Endothelial cell of umbilical vein (primary cell): ENCODE results near the gene PI4KA. TPM values are rescaled to one million over a fixed set of nuclear protein-coding genes. Genes with fewer than 3 reads are reported as not detected.

Experiments used
- BruUV-seq: library from RNA; stranded (reverse); fragments of 400-500 nt; replicated peaks from 2 replicates; lab custom pipeline; 2021; lab: Mats Ljungman, UMichigan
- CTCF ChIA-PET: fragments of 300-600, 350-600 bp; sonication (Branson Sonifier 250); formaldehyde crosslinking; loops from one replicate; lab custom pipeline; 2021; ENCODE audit warnings: antibody characterized with exemption, inconsistent platforms; lab: Charles Lee
- POLR2A ChIA-PET: fragments of 300-600, 350-600 bp; sonication (Branson Sonifier 250); formaldehyde crosslinking; loops from one replicate; lab custom pipeline; 2021; ENCODE audit warnings: antibody characterized with exemption, inconsistent platforms; lab: Charles Lee
- DNase-seq: peaks from one replicate; pipeline ENCODE4 v3.0.0-alpha.2; 2011; ENCODE audit warnings: low read depth, low spot score
- FAIRE-seq: peaks from 2 replicates; lab custom pipeline; 2011; peaks lifted over from hg19 to GRCh38; lab: Jason Lieb, UNC
- H2AFZ ChIP-seq: 2 replicates; pipeline ENCODE4 v1.6.0; 2012; ENCODE audit warnings: low read depth, low read length, control low read depth, inconsistent platforms
- H3K27ac ChIP-seq: 2 replicates; pipeline ENCODE4 v1.5.1; 2011; ENCODE audit warnings: low read depth, mild to moderate bottlenecking, control low read depth, low read length, moderate library complexity; ENCODE audit not compliant: insufficient read depth
- H3K27me3 ChIP-seq, 2 experiments: 2 replicates each; pipeline versions ENCODE4 v1.6.0 to v1.6.1; 2011; ENCODE audit warnings: low read length in 2 of 2, mixed read lengths in 1 of 2; ENCODE audit not compliant: control insufficient read depth in 2 of 2, insufficient read depth in 2 of 2
- H3K36me3 ChIP-seq, 2 experiments: 2 replicates in 1 of 2; 3 replicates in 1 of 2; pipeline ENCODE4 v1.5.1; 2011; ENCODE audit warnings: low read length in 2 of 2, mild to moderate bottlenecking in 1 of 2, moderate library complexity in 1 of 2; ENCODE audit not compliant: control insufficient read depth in 2 of 2, insufficient read depth in 2 of 2; ENCODE audit errors: extremely low read depth in 1 of 2
- H3K4me1 ChIP-seq: 3 replicates; pipeline ENCODE4 v1.5.1; 2011; ENCODE audit warnings: mild to moderate bottlenecking, low read length; ENCODE audit not compliant: control insufficient read depth, insufficient read depth; ENCODE audit errors: extremely low read depth
- H3K4me2 ChIP-seq: 2 replicates; pipeline ENCODE4 v1.6.1; 2011; ENCODE audit warnings: low read length, control low read depth, mixed read lengths; ENCODE audit not compliant: insufficient read depth
- H3K4me3 ChIP-seq, 3 experiments: fragments of 200-600 bp in 1 of 3; sonication (generic), shearing (Covaris generic) in 1 of 3; replicated peaks in 1 of 3; 2 replicates each; pipeline ENCODE4 v1.5.1; 2011 to 2016; ENCODE audit warnings: control low read depth in 3 of 3, low read length in 3 of 3, mild to moderate bottlenecking in 2 of 3, inconsistent platforms in 1 of 3, low read depth in 1 of 3, moderate library complexity in 1 of 3; ENCODE audit not compliant: insufficient read depth in 1 of 3
- H3K79me2 ChIP-seq: 2 replicates; pipeline ENCODE4 v1.6.0; 2012; ENCODE audit warnings: low read length, inconsistent platforms; ENCODE audit not compliant: control insufficient read depth, insufficient read depth
- H3K9ac ChIP-seq: replicated peaks from 2 replicates; pipeline ENCODE3; 2011; ENCODE audit warnings: low read length, control low read depth; ENCODE audit not compliant: insufficient read depth; ENCODE audit errors: extremely low read depth
- H3K9me1 ChIP-seq: replicated peaks from 3 replicates; pipeline ENCODE4 v1.6.0; 2011; ENCODE audit warnings: mild to moderate bottlenecking, low read length; ENCODE audit not compliant: control insufficient read depth, insufficient read depth; ENCODE audit errors: extremely low read depth
- H3K9me3 ChIP-seq: replicated peaks from 2 replicates; pipeline ENCODE4 v1.5.1; 2012; ENCODE audit warnings: low read length, inconsistent platforms; ENCODE audit not compliant: control insufficient read depth, insufficient read depth
- H4K20me1 ChIP-seq: replicated peaks from 2 replicates; pipeline ENCODE3; 2011; ENCODE audit warnings: mild to moderate bottlenecking, low read length; ENCODE audit not compliant: control insufficient read depth, insufficient read depth; ENCODE audit errors: extremely low read depth
- CTCF ChIP-seq, 2 donors: IDR thresholded peaks; 1 replicate in 1 of 2; 2 replicates in 1 of 2; pipeline ENCODE4 v1.5.1; 2011; ENCODE audit warnings: low read length in 2 of 2, mild to moderate bottlenecking in 2 of 2, moderate library complexity in 2 of 2, control low read depth in 1 of 2, inconsistent platforms in 1 of 2, low read depth in 1 of 2; ENCODE audit not compliant: insufficient read depth in 1 of 2; ENCODE audit errors: extremely low read depth in 1 of 2
- EZH2 ChIP-seq: IDR thresholded peaks from 2 replicates; pipeline ENCODE4 v1.6.1; 2012; ENCODE audit warnings: borderline replicate concordance, low read depth, mild to moderate bottlenecking, moderate library complexity, low read length, inconsistent platforms; ENCODE audit not compliant: severe bottlenecking
- FOS ChIP-seq: IDR thresholded peaks from 2 replicates; pipeline ENCODE4 v1.6.1; 2011; ENCODE audit warnings: mild to moderate bottlenecking, low read length, moderate library complexity, borderline replicate concordance; ENCODE audit not compliant: insufficient read depth
- GATA2 ChIP-seq: IDR thresholded peaks from 2 replicates; pipeline ENCODE4 v1.7.0; 2011; ENCODE audit warnings: low read depth, mild to moderate bottlenecking, moderate library complexity, mixed read lengths, low read length; ENCODE audit not compliant: insufficient read length, insufficient read depth
- JUN ChIP-seq: IDR thresholded peaks from 2 replicates; pipeline ENCODE4 v1.6.1; 2011; ENCODE audit warnings: borderline replicate concordance, low read depth; ENCODE audit not compliant: insufficient read length, insufficient read depth
- MAX ChIP-seq: IDR thresholded peaks from 2 replicates; pipeline ENCODE4 v1.6.1; 2011; ENCODE audit not compliant: insufficient read depth, insufficient read length
- MYC ChIP-seq: IDR thresholded peaks from one replicate; pipeline ENCODE4 v1.6.1; 2011; ENCODE audit warnings: mild to moderate bottlenecking, low read depth, low read length
- POLR2A ChIP-seq: IDR thresholded peaks from 2 replicates; pipeline ENCODE4 v1.6.1; 2012; ENCODE audit warnings: low read depth, mild to moderate bottlenecking, control low read depth, low read length
- POLR2AphosphoS5 ChIP-seq: IDR thresholded peaks from 2 replicates; pipeline ENCODE4 v1.6.1; 2012; ENCODE audit warnings: low read depth, mild to moderate bottlenecking, control low read depth, low read length, moderate library complexity; ENCODE audit not compliant: insufficient read depth
- dilution Hi-C: fragments of 300-500 bp; cut with MboI; formaldehyde crosslinking; loops from one replicate; pipeline ENCODE4 v1.15.0; 2019; ENCODE audit warnings: low sequenced_read_pairs; ENCODE audit not compliant: extremely low pct_ligation_motif_present
- intact Hi-C: fragments of 100-400 bp; cut with micrococcal nuclease; formaldehyde crosslinking; loops from one replicate; pipeline ENCODE4 v1.10.0; 2022
- polyA plus RNA-seq, 4 experiments: library from polyadenylated mRNA; depleted of rRNA in 3 of 4; stranded (reverse) in 3 of 4; unstranded in 1 of 4; fragments of >200 nt; gene quantifications; 2 replicates each; pipeline versions ENCODE4 v1.2.1 to v1.2.3, GENCODE V29; 2011 to 2012; ENCODE audit warnings: missing spikeins in 1 of 4
- total RNA-seq: library from RNA; stranded (reverse); gene quantifications from 2 replicates; pipeline ENCODE4 v1.2.3, GENCODE V29; 2021

PI4KA gene
- total and polyA plus RNA-seq, 2 donors (not counting 3 experiments of a cell fraction or from before 2014, with no cell fraction given) = 28.9 to 56.4 TPM

- Histone ChIP-seq H3K27me3 (no peaks in the 10 kb centered on the region), H3K9me1 (no peaks in the 10 kb centered on the region), H3K4me2 (no peak overlapping the region), H3K27ac (no peak overlapping the region), H3K4me3 (no peak overlapping the region), H3K79me2 (no peaks in the 10 kb centered on the region), H4K20me1 (no peaks in the 10 kb centered on the region), H3K36me3 (peaks cover 0 to 23% of the 10 kb centered on the region in 2 experiments), H3K4me1 (no peaks in the 10 kb centered on the region), H2AFZ (no peak overlapping the region), H3K9me3 (no peaks in the 10 kb centered on the region), H3K9ac (no peak overlapping the region)
- FAIRE-seq (no peak), DNase-seq (no peak)
- CTCF ChIA-PET = no interaction called here
- intact Hi-C loops = no loop called here
- dilution Hi-C loops = no loop called here
- POLR2A ChIA-PET = no interaction called here
- BruUV-seq = no TSS peak
- TF ChIP-seq POLR2A (no peak), GATA2 (no peak), CTCF (IDR thresholded peaks at IDR 0.05; ENCODE audit: extremely low read depth in 1 of 2, insufficient read depth in 1 of 2, low read depth in 1 of 2, low read length in 2 of 2) (no peak), MAX (no peak), FOS (no peak), JUN (no peak), POLR2AphosphoS5 (no peak), MYC (no peak), EZH2 (no peak)
Measured at GRCh38 chr22:20725987-20726558, 132.5 kb downstream of the PI4KA start.
